Neuronal stem cell (in vitro differentiated cells): Measurements from ENCODE around the gene REPS1.

Experiments
- DNase-seq: peaks from one replicate; pipeline ENCODE4 v3.0.0-alpha.2; 2013; ENCODE audit warnings: low spot score
- H2AFZ ChIP-seq: one replicate; pipeline ENCODE4 v1.6.1; 2013; ENCODE audit warnings: mild to moderate bottlenecking, low read length, inconsistent platforms
- H2AK5ac ChIP-seq: 2 replicates; pipeline ENCODE4 v1.6.1; 2013; ENCODE audit warnings: low read depth, mild to moderate bottlenecking, inconsistent platforms, low read length, moderate library complexity, mixed read lengths
- H2BK120ac ChIP-seq: 2 replicates; pipeline ENCODE4 v1.6.1; 2013; ENCODE audit warnings: low read depth, mild to moderate bottlenecking, inconsistent platforms, low read length, moderate library complexity, mixed read lengths
- H2BK12ac ChIP-seq: one replicate; pipeline ENCODE4 v1.6.1; 2013; ENCODE audit warnings: low read length, inconsistent platforms
- H2BK15ac ChIP-seq: 2 replicates; pipeline ENCODE4 v1.6.1; 2013; ENCODE audit warnings: mild to moderate bottlenecking, low read length, inconsistent platforms, mixed read lengths
- H2BK5ac ChIP-seq: one replicate; pipeline ENCODE4 v1.6.1; 2013; ENCODE audit warnings: inconsistent platforms, mild to moderate bottlenecking, low read length, moderate library complexity
- H3K14ac ChIP-seq: one replicate; pipeline ENCODE4 v1.6.1; 2013; ENCODE audit warnings: low read length, inconsistent platforms
- H3K18ac ChIP-seq: 2 replicates; pipeline ENCODE4 v1.6.1; 2013; ENCODE audit warnings: low read length, inconsistent platforms
- H3K23ac ChIP-seq: 2 replicates; pipeline ENCODE4 v1.6.1; 2013; ENCODE audit warnings: low read depth, mild to moderate bottlenecking, mixed read lengths, low read length, inconsistent platforms; ENCODE audit not compliant: poor library complexity
- H3K27ac ChIP-seq: replicated peaks from 3 replicates; pipeline ENCODE4 v1.5.1; 2013; ENCODE audit warnings: low read length, inconsistent platforms
- H3K27me3 ChIP-seq, 3 experiments: 2 replicates each; pipeline ENCODE4 v1.6.1; 2013; ENCODE audit warnings: low read length in 3 of 3, mild to moderate bottlenecking in 2 of 3, inconsistent platforms in 1 of 3, low read depth in 1 of 3, mixed read lengths in 1 of 3, moderate library complexity in 1 of 3; ENCODE audit not compliant: control insufficient read depth in 3 of 3, insufficient read depth in 3 of 3
- H3K36me3 ChIP-seq, 2 donors: replicated peaks in 1 of 2; 2 replicates each; pipeline ENCODE4 v1.6.1; 2013; ENCODE audit warnings: low read length in 2 of 2; ENCODE audit not compliant: control insufficient read depth in 2 of 2, insufficient read depth in 2 of 2
- H3K4ac ChIP-seq: 2 replicates; pipeline ENCODE4 v1.6.1; 2013; ENCODE audit warnings: inconsistent platforms, mild to moderate bottlenecking, low read length, moderate library complexity
- H3K4me1 ChIP-seq, 2 donors: 1 replicate in 1 of 2; 2 replicates in 1 of 2; pipeline ENCODE4 v1.6.1; 2013; ENCODE audit warnings: low read length in 2 of 2, low read depth in 1 of 2; ENCODE audit not compliant: control insufficient read depth in 2 of 2, insufficient read depth in 1 of 2
- H3K4me2 ChIP-seq: one replicate; pipeline ENCODE4 v1.6.1; 2013; ENCODE audit warnings: mild to moderate bottlenecking, low read length, inconsistent platforms; ENCODE audit not compliant: insufficient read depth, poor library complexity, severe bottlenecking
- H3K4me3 ChIP-seq, 2 donors: 2 replicates each; pipeline ENCODE4 v1.5.1; 2013; ENCODE audit warnings: low read length in 2 of 2, mild to moderate bottlenecking in 2 of 2, inconsistent platforms in 1 of 2, moderate library complexity in 1 of 2
- H3K79me1 ChIP-seq: one replicate; pipeline ENCODE4 v1.6.1; 2013; ENCODE audit warnings: low read depth, mild to moderate bottlenecking, inconsistent platforms, low read length, moderate library complexity
- H3K9ac ChIP-seq: one replicate; pipeline ENCODE4 v1.6.1; 2013; ENCODE audit warnings: mild to moderate bottlenecking, low read depth, low read length, inconsistent platforms; ENCODE audit not compliant: poor library complexity
- H3K9me3 ChIP-seq, 2 donors: replicated peaks in 1 of 2; 2 replicates each; pipeline versions ENCODE3 to v1.6.1; 2013; ENCODE audit warnings: low read length in 2 of 2, mild to moderate bottlenecking in 2 of 2, inconsistent platforms in 1 of 2, low read depth in 1 of 2, mixed read lengths in 1 of 2, moderate library complexity in 1 of 2; ENCODE audit not compliant: control insufficient read depth in 2 of 2, insufficient read depth in 1 of 2
- H4K8ac ChIP-seq: one replicate; pipeline ENCODE4 v1.6.1; 2013; ENCODE audit warnings: low read depth, mild to moderate bottlenecking, inconsistent platforms, low read length, moderate library complexity
- H4K91ac ChIP-seq: one replicate; pipeline ENCODE4 v1.6.1; 2013; ENCODE audit warnings: low read length, low read depth, mild to moderate bottlenecking, inconsistent platforms; ENCODE audit not compliant: poor library complexity
- WGBS, 2 donors: extraction: QIAGEN DNeasy Blood & Tissue Kit; methylation state at CpG; one replicate each; pipeline ENCODE4 v1.1.7; 2013; ENCODE audit warnings: missing lambda C conversion rate in 2 of 2, mixed read lengths in 1 of 2; ENCODE audit not compliant: insufficient read length in 2 of 2, insufficient replicate concordance in 1 of 2; ENCODE audit errors: extremely low coverage in 2 of 2; 5-methylcytosine and 5-hydroxymethylcytosine counted together

Gene REPS1

DNA sequence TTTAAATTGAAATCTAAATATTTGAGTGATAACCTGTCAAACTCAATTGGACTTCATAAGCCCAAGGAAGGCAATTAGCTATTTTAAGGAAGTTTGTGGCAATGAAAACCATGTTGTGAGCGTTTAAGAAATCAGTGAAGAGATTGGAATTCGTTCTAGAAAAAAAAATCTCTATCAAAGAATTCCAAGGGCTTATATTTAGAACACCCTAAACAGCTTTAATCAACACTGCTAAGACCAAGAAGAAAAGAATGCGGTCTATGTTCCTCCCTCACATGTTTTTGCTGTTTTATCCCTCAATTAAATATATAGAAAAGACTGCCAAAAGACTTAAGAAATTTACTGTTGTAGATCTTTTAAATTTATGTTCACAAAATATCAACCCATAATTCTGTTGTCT, 23.9 kb upstream of the REPS1 start:
- H3K14ac ChIP-seq: no peak overlapping the region
- no peak overlapping the region for H2BK15ac ChIP-seq
- no peaks in the 10 kb centered on the region for H3K36me3 ChIP-seq
- WGBS, 2 donors: no CpG with 5 or more reads among the region's 3 CpGs
- no peak overlapping the region for H4K8ac ChIP-seq
- H3K4me2 ChIP-seq: no peak overlapping the region
- no peaks in the 10 kb centered on the region for H3K9me3 ChIP-seq
- H2AK5ac ChIP-seq: no peak overlapping the region
- H2BK5ac ChIP-seq: no peak overlapping the region
- H2AFZ ChIP-seq: no peak overlapping the region
- H3K79me1 ChIP-seq: no peaks in the 10 kb centered on the region
- peaks cover 0 to 5% (median 0%) of the 10 kb centered on the region in 3 experiments for H3K27me3 ChIP-seq
- no peak overlapping the region for H3K23ac ChIP-seq
- no peak for DNase-seq
- no peak overlapping the region for H3K9ac ChIP-seq
- no peak overlapping the region for H3K4ac ChIP-seq
- no peak overlapping the region for H2BK12ac ChIP-seq
- H3K18ac ChIP-seq: no peak overlapping the region
- no peak overlapping the region for H2BK120ac ChIP-seq
- H3K27ac ChIP-seq: no peak overlapping the region
- H3K4me3 ChIP-seq: no peak overlapping the region
- no peak overlapping the region for H4K91ac ChIP-seq
- peaks cover 3 to 5% of the 10 kb centered on the region in 2 donors for H3K4me1 ChIP-seq

DNA sequence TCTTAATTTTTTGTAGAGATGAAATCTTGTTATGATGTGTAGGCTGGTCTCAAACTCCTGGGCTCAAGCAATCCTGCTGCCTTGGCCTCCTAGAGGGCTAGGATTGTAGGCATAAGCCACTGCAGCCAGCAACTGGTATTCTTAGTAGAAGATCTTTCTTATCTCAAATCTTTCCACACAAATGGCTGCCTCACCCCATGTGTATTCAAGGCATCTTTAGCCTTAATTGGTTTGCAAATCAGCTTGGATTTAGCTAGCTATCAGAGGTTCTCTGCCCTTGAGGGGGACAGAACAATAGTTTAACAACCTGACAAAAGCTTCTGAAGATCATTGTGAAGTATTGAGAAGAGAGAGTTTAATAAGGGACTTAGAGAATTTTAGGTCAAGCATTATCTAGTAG, 22.6 kb upstream of the REPS1 start:
- Histone ChIP-seq H4K8ac (no peak overlapping the region), H2BK15ac (no peak overlapping the region), H3K4me2 (no peak overlapping the region), H3K23ac (no peak overlapping the region), H2BK5ac (no peak overlapping the region), H3K14ac (no peak overlapping the region), H3K9me3 (no peaks in the 10 kb centered on the region), H3K79me1 (no peaks in the 10 kb centered on the region), H3K4me3 (no peak overlapping the region), H2AK5ac (no peak overlapping the region), H3K27ac (peak overlapping the region; percentile 20), H3K4ac (no peak overlapping the region), H3K4me1 (peaks cover 0 to 1% of the 10 kb centered on the region in 2 donors), H3K9ac (no peak overlapping the region), H2BK120ac (no peak overlapping the region), H3K18ac (no peak overlapping the region), H3K27me3 (peaks cover 0 to 11% (median 0%) of the 10 kb centered on the region in 3 experiments), H2AFZ (no peak overlapping the region), H2BK12ac (no peak overlapping the region), H3K36me3 (no peaks in the 10 kb centered on the region), H4K91ac (no peak overlapping the region)
- no peak for DNase-seq

DNA sequence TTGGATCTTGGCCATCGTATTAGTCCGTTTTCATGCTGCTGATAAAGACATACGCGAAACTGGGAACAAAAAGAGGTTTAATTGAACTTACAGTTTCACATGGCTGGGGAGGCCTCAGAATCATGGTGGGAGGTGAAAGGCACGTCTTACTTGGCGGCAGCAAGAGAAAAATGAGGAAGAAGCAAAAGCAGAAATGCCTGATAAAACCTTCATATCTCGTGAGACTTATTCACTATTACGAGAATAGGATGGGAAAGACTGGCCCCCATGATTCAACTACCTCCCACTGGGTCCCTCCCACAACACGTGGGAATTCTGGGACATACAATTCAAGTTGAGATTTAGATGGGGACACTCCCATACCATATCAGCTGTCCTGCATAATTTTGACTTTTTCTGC, 20.1 kb upstream of the REPS1 start:
- no peak overlapping the region for H3K9ac ChIP-seq
- H3K4me3 ChIP-seq: no peak overlapping the region
- no CpG with 5 or more reads among the region's 9 CpGs for WGBS, 2 donors
- H2AFZ ChIP-seq: no peak overlapping the region
- no peak overlapping the region for H2AK5ac ChIP-seq
- no peaks in the 10 kb centered on the region for H3K4me1 ChIP-seq
- no peak overlapping the region for H2BK15ac ChIP-seq
- H3K36me3 ChIP-seq: no peaks in the 10 kb centered on the region
- no peak overlapping the region for H3K4me2 ChIP-seq
- no peak overlapping the region for H4K91ac ChIP-seq
- no peak overlapping the region for H3K4ac ChIP-seq
- no peak overlapping the region for H2BK5ac ChIP-seq
- H2BK12ac ChIP-seq: no peak overlapping the region
- H4K8ac ChIP-seq: no peak overlapping the region
- H3K14ac ChIP-seq: no peak overlapping the region
- no peak overlapping the region for H3K27ac ChIP-seq
- no peak for DNase-seq
- no peaks in the 10 kb centered on the region for H3K9me3 ChIP-seq
- H3K27me3 ChIP-seq: peaks cover 0 to 11% (median 0%) of the 10 kb centered on the region in 3 experiments
- no peaks in the 10 kb centered on the region for H3K79me1 ChIP-seq
- no peak overlapping the region for H2BK120ac ChIP-seq
- H3K23ac ChIP-seq: no peak overlapping the region
- H3K18ac ChIP-seq: no peak overlapping the region

DNA sequence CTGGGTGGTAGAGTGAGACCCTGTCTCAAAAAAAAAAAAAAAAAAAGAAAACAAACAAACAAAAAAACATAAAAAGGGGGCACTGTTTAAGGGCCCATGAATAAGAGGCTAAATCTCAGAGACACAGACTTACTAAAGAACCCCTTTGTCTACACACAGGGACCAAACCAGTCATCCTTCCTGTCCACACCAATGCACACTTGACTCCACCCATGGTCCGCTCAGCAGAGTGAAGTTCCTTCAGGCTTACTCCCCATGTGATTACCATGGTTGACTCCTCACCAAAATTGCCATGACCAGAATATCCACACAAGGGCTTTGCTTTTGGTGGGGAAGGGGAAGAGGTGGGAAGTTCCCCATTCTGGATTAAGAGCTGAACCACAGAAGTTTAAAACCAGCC, 19.4 kb upstream of the REPS1 start:
- Histone ChIP-seq H3K9me3 (no peaks in the 10 kb centered on the region), H3K4me2 (no peak overlapping the region), H3K14ac (no peak overlapping the region), H2BK12ac (no peak overlapping the region), H2BK5ac (no peak overlapping the region), H4K8ac (no peak overlapping the region), H2AFZ (no peak overlapping the region), H3K27ac (no peak overlapping the region), H3K4me1 (no peaks in the 10 kb centered on the region), H3K23ac (no peak overlapping the region), H2BK120ac (no peak overlapping the region), H3K9ac (no peak overlapping the region), H3K27me3 (peaks cover 0 to 11% (median 0%) of the 10 kb centered on the region in 3 experiments), H4K91ac (no peak overlapping the region), H3K36me3 (no peaks in the 10 kb centered on the region), H3K18ac (no peak overlapping the region), H2AK5ac (no peak overlapping the region), H2BK15ac (no peak overlapping the region), H3K4ac (no peak overlapping the region), H3K4me3 (no peak overlapping the region), H3K79me1 (no peaks in the 10 kb centered on the region)
- WGBS, 2 donors: no CpG with 5 or more reads among the region's 1 CpG
- DNase-seq: no peak
